ENCODE data around the gene TRERF1. TPM values are rescaled to one million over a fixed set of nuclear protein-coding genes. Genes with fewer than 3 reads are reported as not detected.
A peak's percentile ranks its signal among the peaks of the same experiment; 100 is the strongest.

TRERF1 gene
- total RNA-seq, 1 experiment from 2014 or later: 14.5 TPM

DNA sequence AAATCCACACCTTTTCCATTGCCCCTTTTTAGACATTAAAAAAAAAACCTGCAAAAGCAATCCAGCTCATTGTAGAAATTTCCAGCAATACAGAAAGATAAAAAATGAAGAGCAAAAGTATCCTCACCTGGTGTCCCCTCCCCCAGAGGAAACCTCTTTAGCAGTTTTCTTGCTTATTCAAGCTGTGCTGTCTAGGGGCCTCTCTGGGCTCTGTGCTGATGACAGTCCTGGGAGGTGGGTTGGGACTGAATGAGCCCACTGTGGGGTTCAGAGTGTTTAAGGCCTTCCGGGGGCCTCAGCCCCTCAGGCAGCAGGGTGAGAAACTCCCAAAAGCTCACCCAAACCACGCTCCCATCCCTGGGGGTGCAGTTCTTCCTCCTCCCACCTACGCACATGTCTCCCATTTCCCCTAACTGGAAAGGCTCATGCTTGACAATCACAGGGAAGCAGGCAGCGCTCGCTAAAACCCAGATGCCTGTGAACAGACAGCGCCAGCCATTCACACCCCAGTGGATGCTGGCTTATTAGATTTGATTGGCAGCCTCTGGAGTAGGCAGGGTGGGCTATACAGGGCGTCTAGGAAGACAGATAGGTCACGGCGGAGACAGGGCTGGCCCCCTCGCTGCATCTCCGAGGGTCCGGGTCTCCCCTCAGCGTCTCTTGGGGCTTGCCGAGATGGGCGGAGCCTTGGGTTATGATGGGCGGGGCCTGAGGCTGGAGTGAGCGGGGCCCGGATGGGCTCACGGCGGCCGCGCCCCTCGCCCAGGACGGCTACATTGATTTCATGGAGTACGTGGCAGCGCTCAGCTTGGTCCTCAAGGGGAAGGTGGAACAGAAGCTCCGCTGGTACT, 274.0 kb downstream of the TRERF1 start:
- H3K36me3 ChIP-seq (ENCODE audit: low read depth): no peaks in the 10 kb centered on the region
- no peaks in the 10 kb centered on the region for H4K20me1 ChIP-seq (ENCODE audit: insufficient read depth)
- H3K9me3 ChIP-seq (ENCODE audit: insufficient read depth, low read depth): no peaks in the 10 kb centered on the region
- intact Hi-C loops (cut with micrococcal nuclease; ENCODE audit: unreplicated experiment): no loop called here
- no peaks in the 10 kb centered on the region for H3K79me2 ChIP-seq (ENCODE audit: low read depth)
- H3K27ac ChIP-seq: no peak overlapping the region
- H2AFZ ChIP-seq: no peak overlapping the region
- CTCF ChIA-PET: no interaction called here
- no peak for TF ChIP-seq EZH2 (IDR thresholded peaks at IDR 0.05; ENCODE audit: low read depth)
- TF ChIP-seq, protein P1, sequence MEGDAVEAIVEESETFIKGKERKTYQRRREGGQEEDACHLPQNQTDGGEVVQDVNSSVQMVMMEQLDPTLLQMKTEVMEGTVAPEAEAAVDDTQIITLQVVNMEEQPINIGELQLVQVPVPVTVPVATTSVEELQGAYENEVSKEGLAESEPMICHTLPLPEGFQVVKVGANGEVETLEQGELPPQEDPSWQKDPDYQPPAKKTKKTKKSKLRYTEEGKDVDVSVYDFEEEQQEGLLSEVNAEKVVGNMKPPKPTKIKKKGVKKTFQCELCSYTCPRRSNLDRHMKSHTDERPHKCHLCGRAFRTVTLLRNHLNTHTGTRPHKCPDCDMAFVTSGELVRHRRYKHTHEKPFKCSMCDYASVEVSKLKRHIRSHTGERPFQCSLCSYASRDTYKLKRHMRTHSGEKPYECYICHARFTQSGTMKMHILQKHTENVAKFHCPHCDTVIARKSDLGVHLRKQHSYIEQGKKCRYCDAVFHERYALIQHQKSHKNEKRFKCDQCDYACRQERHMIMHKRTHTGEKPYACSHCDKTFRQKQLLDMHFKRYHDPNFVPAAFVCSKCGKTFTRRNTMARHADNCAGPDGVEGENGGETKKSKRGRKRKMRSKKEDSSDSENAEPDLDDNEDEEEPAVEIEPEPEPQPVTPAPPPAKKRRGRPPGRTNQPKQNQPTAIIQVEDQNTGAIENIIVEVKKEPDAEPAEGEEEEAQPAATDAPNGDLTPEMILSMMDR (conservative IDR thresholded peaks at IDR 0.05): no peak
- no peak for DNase-seq
- 0 out of 2 replicates have a peak, but pooled peaks cover 6% of the 10 kb centered on the region for H3K4me1 ChIP-seq (replicated peaks; ENCODE audit: insufficient read depth)
- H3K4me2 ChIP-seq: no peak overlapping the region
- H3K4me3 ChIP-seq: no peak overlapping the region
- peaks cover 4% of the 10 kb centered on the region; the same call in 1 of the 2 replicates for H3F3A ChIP-seq (ENCODE audit: insufficient read depth, low read depth)
- POLR2A ChIA-PET (ENCODE audit: unreplicated experiment): no interaction called here
- BruUV-seq (replicated peaks): no TSS peak
- no peaks in the 10 kb centered on the region for H3K27me3 ChIP-seq (ENCODE audit: insufficient read depth, low read depth)
- H3K9me2 ChIP-seq (ENCODE audit: insufficient read depth): no peaks in the 10 kb centered on the region

DNA sequence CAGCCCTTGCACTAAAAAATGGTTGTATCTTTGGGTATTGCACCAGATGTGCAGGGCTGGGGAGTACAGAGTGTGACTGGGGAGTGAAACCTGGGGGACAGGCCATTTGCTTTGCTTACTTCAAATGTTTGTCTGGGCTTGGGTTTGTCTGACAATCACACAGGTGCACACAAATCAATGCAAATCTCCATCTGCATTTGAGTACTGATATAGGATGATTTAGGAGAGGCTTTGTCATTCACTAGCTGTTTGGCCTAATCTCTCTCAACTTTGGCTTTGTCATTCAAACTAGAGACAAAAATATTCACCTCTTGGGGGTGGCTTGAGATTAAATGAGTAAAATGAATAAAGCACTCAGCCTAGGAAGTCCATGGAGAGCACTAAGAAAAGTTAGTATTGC, 274.7 kb downstream of the TRERF1 start:
- Histone ChIP-seq H2AFZ (no peak overlapping the region), H3K79me2 (ENCODE audit: low read depth) (no peaks in the 10 kb centered on the region), H3K9me2 (ENCODE audit: insufficient read depth) (no peaks in the 10 kb centered on the region), H3K9me3 (ENCODE audit: insufficient read depth, low read depth) (no peaks in the 10 kb centered on the region), H4K20me1 (ENCODE audit: insufficient read depth) (no peaks in the 10 kb centered on the region), H3K36me3 (ENCODE audit: low read depth) (no peaks in the 10 kb centered on the region), H3K27ac (no peak overlapping the region), H3K27me3 (ENCODE audit: insufficient read depth, low read depth) (no peaks in the 10 kb centered on the region), H3K4me1 (replicated peaks; ENCODE audit: insufficient read depth) (0 out of 2 replicates have a peak, but pooled peaks cover 6% of the 10 kb centered on the region), H3K4me3 (no peak overlapping the region), H3F3A (ENCODE audit: insufficient read depth, low read depth) (peaks cover 4% of the 10 kb centered on the region; the same call in 1 of the 2 replicates), H3K4me2 (no peak overlapping the region)
- intact Hi-C loops (cut with micrococcal nuclease; ENCODE audit: unreplicated experiment): no loop called here
- DNase-seq: no peak
- CTCF ChIA-PET: no interaction called here
- no TSS peak for BruUV-seq (replicated peaks)
- no peak for TF ChIP-seq EZH2 (IDR thresholded peaks at IDR 0.05; ENCODE audit: low read depth)
- TF ChIP-seq, protein P1 (conservative IDR thresholded peaks at IDR 0.05): no peak
- POLR2A ChIA-PET (ENCODE audit: unreplicated experiment): no interaction called here

DNA sequence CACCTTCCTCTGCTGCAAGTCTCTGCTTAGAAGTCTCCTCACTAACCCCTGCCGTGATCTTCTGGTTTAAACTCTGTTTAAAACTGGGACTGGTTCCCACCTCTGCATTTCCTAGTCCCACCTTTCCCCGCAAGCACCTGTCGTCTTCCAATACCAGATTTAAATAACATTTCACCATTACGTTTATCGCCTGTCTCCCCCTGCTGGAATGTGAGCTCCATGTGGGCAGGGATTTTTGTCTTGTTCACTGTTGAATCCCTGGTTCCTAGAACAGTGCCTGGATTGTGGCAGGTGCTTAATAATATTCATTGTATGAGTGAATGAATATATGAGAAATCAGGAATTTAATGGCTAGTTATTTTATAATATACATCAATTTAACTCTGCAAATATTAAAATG, 275.9 kb downstream of the TRERF1 start:
- Histone ChIP-seq H3K9me2 (ENCODE audit: insufficient read depth) (no peaks in the 10 kb centered on the region), H3K79me2 (ENCODE audit: low read depth) (no peaks in the 10 kb centered on the region), H3K4me2 (no peak overlapping the region), H3K27me3 (ENCODE audit: insufficient read depth, low read depth) (no peaks in the 10 kb centered on the region), H4K20me1 (ENCODE audit: insufficient read depth) (no peaks in the 10 kb centered on the region), H3K4me1 (replicated peaks; ENCODE audit: insufficient read depth) (0 out of 2 replicates have a peak, but pooled peaks cover 6% of the 10 kb centered on the region), H3F3A (ENCODE audit: insufficient read depth, low read depth) (peaks cover 4% of the 10 kb centered on the region; the same call in 1 of the 2 replicates), H3K36me3 (ENCODE audit: low read depth) (no peaks in the 10 kb centered on the region), H3K4me3 (no peak overlapping the region), H3K27ac (no peak overlapping the region), H2AFZ (no peak overlapping the region), H3K9me3 (ENCODE audit: insufficient read depth, low read depth) (no peaks in the 10 kb centered on the region)
- DNase-seq: no peak
- POLR2A ChIA-PET (ENCODE audit: unreplicated experiment): interaction anchor here (0.7 kb wide), 2 partner anchors 258 to 384 kb away, joined by 9 to 14 read pairs; no protein-coding TSS in a partner anchor
- TF ChIP-seq, protein P1 (conservative IDR thresholded peaks at IDR 0.05): peak; percentile 49
- no peak for TF ChIP-seq EZH2 (IDR thresholded peaks at IDR 0.05; ENCODE audit: low read depth)
- CTCF ChIA-PET: no interaction called here
- intact Hi-C loops (cut with micrococcal nuclease; ENCODE audit: unreplicated experiment): no loop called here
- BruUV-seq (replicated peaks): no TSS peak

Other genes with a start within 250 kb of the TRERF1 start
- gene MRPS10, start 234.1 kb downstream of the TRERF1 start, total RNA-seq (2021): 38.7 and 56.5 TPM in 2 replicates
- gene UBR2, start 112.1 kb upstream of the TRERF1 start, total RNA-seq (2021): 20.5 and 21.1 TPM in 2 replicates